Measurements from ENCODE around the gene GRIN2C.

The GRIN2C gene

GRCh38 chr17:74796211-74796610 lies 63.5 kb downstream of the GRIN2C start:
- DNase-seq = no peak

DNA sequence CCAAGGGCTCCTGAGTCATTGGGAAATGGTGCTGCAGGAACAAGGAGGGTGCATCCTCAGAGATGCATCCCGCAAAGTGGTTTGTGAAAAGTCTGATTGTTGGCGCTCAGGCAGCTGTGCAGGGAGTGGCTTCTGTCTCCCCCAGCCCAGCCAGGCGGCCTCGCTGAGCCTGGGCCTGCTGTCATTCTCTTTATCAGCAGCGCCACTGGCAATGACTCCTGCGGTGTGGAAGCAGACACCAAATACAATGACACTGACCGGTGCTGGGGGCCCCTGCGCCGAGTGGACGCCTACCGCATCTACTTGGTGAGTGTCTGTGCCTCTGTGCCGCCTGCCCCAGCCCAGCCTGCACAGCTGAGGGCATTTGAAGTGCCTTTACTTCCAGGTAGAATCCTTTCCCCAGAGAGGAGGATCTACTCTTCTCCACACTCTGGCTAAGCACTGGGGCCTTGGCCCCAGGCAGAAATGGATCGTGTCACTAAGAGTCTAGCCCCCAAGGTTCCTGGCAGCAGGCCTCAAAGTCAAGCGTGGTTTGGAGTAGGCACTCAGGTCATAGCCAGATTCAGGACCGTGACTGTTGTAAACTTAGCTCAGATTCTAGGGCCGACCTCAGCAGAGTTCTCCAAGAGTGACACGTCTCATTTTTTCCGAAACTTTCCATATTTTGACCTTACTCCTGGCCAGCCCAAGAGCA lies 64.2 kb downstream of the GRIN2C start:
- no peak for DNase-seq

DNA sequence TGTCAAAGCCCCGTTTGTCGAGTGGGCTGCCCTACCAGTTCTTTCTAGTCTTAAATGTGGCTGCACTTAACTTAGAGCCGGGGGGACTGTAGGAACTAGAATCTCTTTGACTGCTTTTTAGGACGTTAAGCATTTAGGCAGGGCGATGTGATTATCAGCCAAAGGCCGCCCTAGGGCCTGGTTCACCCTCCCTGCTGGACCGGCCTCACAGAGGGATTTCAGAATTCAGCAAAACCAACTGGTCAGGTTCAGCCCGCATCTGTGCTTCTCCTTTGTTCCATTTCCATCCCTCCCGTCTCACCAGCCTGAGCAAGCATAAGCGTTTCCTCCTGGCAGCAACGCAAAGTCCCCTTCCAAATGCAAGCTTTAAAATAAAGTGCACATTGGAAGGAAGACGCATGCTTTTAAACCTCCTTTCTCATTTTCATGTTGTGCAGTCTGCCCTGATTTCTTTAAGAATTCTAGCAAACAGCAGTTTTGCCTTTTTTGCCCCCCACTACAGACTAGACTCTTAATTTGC lies 67.0 kb downstream of the GRIN2C start:
- no peak for DNase-seq

All from RPMI8226 (cell line).